ENCODE measurements around the gene GSC2.

The GSC2 gene

GRCh38 chr22:19151329-19152191 lies 1.5 kb upstream of the GSC2 start:
- DNase-seq: no peak

- DNase-seq: no peak
Measured at GRCh38 chr22:19150482-19151328, 613 bp upstream of the GSC2 start.

- DNase-seq: no peak
Measured at GRCh38 chr22:19149047-19149883, 827 bp downstream of the GSC2 start.

- no peak for DNase-seq
Measured at GRCh38 chr22:19148417-19149046, 1.6 kb downstream of the GSC2 start.

- no peak for DNase-seq
Measured at GRCh38 chr22:19147195-19147780, 2.8 kb downstream of the GSC2 start.

GRCh38 chr22:19146215-19146968 lies 3.7 kb downstream of the GSC2 start:
- no peak for DNase-seq

GRCh38 chr22:19143967-19144400 lies 6.1 kb downstream of the GSC2 start:
- no peak for DNase-seq

- DNase-seq: no peak
Measured at GRCh38 chr22:19143212-19143611, 6.9 kb downstream of the GSC2 start.

- DNase-seq: no peak
Measured at GRCh38 chr22:19142394-19142793, 7.7 kb downstream of the GSC2 start.

GRCh38 chr22:19139974-19140373 lies 10.1 kb downstream of the GSC2 start:
- DNase-seq: no peak

- no peak for DNase-seq
Measured at GRCh38 chr22:19139001-19139356, 11.1 kb downstream of the GSC2 start.

- DNase-seq: no peak
Measured at GRCh38 chr22:19138217-19139000, 11.7 kb downstream of the GSC2 start.

- DNase-seq: no peak
Measured at GRCh38 chr22:19137384-19138216, 12.5 kb downstream of the GSC2 start.

GRCh38 chr22:19136915-19137314 lies 13.2 kb downstream of the GSC2 start:
- no peak for DNase-seq

GRCh38 chr22:19134874-19135273 lies 15.2 kb downstream of the GSC2 start:
- no peak for DNase-seq

- DNase-seq: no peak
Measured at GRCh38 chr22:19134176-19134831, 15.8 kb downstream of the GSC2 start.

GRCh38 chr22:19133561-19133960 lies 16.5 kb downstream of the GSC2 start:
- no peak for DNase-seq

- no peak for DNase-seq
Measured at GRCh38 chr22:19132693-19133400, 17.2 kb downstream of the GSC2 start.

Measured in NCI-H1436 (cell line).